HG03139 (cell line): Measurements from ENCODE around the gene IER5.
A peak's percentile ranks its signal among the peaks of the same experiment; 100 is the strongest.
"Not testable (repeated sequence)": the region's sequence is repeated elsewhere in the genome, so short reads cannot be mapped to it uniquely, and the experiment has no call there.

Experiments
- ATAC-seq: cut with Tn5 transposase; IDR thresholded peaks from one replicate; pipeline ENCODE4 v1.9.1; 2021; ENCODE audit not compliant: unreplicated experiment

IER5 gene

GRCh38 chr1:181088079-181089016, at the start of gene IER5:
TSS of gene IER5 (plus strand) at chr1:181088700. CDS start at chr1:181088903, 203 bp downstream.
- ATAC-seq = peak; percentile 66

GRCh38 chr1:181040284-181040865, 48.1 kb upstream of the IER5 start:
- no peak for ATAC-seq

GRCh38 chr1:181043025-181043888, 45.2 kb upstream of the IER5 start:
- no peak for ATAC-seq

DNA sequence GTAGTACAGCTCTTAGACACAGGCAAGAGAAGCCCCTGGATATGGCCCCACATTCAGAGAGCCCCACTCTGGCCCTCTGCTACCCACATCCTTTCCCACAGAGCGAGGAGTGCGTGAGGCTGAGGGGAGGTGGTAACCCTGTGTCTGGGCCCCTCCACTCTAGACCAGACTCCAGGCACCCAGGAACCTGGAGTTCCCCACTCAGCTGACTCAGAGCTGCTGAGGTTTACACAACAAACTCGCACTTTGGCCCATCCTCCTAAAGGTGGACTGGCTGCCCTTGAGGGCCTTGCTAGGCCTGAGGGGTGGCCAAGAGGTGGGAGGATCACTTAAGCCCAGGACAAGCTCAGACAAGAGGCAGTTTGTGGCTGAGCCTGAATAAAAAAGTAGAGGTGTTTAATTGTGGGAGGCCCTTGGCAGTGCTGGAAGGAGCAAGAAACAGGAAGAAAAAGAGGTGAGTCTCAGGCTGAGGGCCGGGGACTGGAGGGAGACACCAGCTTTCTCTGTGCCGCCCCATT, 44.0 kb upstream of the IER5 start:
- ATAC-seq = peak; percentile 72

DNA sequence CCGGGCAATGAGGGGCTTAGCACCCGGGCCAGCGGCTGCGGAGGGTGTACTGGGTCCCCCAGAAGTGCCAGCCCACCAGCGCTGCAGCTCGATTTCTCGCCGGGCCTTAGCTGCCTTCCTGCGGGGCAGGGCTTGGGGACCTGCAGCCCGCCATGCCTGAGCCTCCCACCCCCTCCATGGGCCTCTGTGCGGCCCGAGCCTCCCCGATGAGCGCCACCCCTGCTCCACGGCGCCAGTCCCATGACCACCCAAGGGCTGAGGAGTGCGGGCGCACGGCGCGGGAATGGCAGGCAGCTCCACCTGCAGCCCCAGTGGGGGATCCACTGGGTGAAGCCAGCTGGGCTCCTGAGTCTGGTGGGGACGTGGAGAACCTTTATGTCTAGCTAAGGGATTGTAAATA, 42.6 kb upstream of the IER5 start:
- not testable (repeated sequence) for ATAC-seq

- ATAC-seq = no peak
Measured at GRCh38 chr1:181049378-181049777, 39.1 kb upstream of the IER5 start.

GRCh38 chr1:181050922-181051321, 37.6 kb upstream of the IER5 start:
- no peak for ATAC-seq

DNA sequence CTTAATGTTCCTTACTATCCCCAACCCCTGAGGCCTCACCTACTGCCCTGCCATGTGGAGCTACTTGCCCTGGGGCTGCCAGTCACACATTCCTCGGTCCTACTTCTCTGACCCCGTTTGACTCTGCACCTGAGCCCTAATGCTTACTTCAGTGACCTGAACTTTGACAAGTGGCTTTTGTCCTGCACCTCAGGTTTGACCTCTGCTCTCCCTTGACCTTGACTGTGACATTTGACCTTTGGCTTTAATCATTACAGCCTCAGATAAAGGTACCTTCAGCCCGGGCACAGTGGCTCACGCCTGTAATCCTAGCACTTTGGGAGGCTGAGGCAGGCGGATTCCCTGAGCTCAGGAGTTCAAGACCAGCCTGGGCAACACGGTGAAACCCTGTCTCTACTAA, 31.9 kb upstream of the IER5 start:
- no peak for ATAC-seq

DNA sequence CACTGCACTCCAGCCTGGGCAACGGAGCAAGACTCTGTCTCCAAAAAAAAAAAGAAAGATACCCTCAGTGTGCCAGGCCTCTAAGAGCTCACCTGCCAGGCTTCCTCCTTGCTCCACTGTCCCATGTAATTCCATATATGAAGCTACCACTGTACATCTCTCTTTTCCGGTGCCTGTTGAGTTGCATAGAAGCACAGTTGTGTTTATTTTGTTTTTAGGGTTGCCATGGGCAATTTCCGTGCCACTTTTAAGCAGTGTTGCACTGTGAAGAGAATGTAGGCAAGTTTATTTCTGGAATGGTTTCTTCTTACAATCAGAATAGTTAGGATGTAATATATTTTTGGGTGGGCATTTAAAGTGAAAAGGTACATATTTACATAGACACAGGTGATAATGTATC, 31.4 kb upstream of the IER5 start:
- no peak for ATAC-seq

DNA sequence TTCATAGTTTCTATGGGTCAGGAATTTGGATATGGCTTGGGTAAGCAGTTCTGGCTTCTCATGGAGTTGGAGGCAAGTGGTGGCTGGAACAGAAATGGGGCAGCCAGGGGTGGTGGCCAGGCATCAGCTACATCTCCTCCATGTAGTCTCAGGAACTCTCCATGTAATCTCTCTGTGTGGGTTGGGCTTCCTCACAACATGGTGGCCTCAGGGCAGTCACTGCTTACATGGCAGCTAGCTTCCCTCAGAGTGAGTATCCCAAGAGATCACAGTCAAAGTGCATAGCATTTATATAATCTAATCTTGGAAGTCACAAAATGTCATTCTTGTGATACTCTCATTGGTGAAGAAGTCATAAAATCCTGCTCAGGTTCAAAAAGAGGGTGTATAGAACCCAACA, 29.1 kb upstream of the IER5 start:
- no peak for ATAC-seq

GRCh38 chr1:181060066-181060465, 28.4 kb upstream of the IER5 start:
- no peak for ATAC-seq

DNA sequence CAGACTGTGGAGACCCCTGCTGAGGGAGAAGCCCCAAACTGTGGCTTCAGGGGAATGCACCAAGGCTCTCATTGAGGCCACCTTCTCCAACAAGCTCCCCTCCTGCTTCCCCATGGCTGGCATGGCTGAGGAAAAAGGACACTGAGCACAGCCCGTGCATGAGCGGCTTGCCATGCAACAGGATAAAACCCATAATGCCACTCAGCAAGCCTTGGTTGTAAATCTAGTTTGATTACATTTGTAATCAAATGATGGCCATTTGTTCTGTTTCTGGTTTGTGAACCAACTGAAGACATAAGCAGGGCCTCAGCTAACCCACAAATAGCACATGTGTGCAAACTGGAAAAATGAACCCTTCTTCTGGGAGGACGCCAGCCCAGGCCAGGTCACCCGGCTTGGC, 27.6 kb upstream of the IER5 start:
- ATAC-seq = not testable (repeated sequence)

GRCh38 chr1:181061487-181061886, 27.0 kb upstream of the IER5 start:
- no peak for ATAC-seq

DNA sequence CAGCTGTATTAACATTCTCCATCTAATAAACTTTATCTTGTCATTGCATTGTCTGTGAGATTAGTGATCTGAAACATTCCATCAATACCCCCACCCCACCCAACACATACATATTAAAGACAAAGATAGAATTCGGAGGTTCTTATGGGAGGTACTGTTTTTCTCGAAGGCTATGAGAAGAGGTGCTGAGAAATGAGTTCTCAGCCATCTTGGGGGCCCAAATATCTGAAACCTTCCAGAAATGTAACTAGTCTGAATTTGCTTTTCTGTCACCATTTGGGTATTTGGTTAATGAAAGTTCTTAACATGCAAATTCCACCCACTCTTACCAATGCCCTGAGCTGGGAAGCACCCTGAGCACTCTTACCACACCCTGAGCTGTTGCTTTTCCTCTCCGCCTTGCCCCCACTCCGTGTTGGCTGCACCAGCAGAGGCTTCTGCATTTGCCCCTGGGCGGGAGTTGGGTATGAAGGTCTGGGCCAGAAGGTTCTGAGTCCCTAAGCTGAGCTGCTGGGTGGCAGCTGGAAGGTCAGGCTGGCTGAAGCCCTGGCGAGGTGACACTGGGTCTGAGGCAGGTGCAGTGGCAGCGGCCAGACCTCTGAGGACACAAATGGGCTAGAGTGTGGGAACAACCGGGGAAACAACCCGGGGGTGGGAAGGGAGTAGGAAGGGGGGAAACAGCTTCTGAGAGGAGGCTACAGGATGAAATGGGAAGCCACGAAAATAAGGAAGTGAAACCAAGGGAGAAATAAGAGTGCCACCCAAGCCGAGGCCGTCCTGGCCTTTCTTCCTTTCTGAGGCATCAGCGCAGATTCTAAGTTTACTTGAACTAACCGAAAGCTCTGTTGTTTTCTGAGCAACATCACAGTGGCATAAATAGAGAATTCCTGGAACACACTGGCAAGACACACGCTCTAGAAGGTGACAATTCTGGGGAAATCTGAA, 26.3 kb upstream of the IER5 start:
- peak; percentile 69 for ATAC-seq

DNA sequence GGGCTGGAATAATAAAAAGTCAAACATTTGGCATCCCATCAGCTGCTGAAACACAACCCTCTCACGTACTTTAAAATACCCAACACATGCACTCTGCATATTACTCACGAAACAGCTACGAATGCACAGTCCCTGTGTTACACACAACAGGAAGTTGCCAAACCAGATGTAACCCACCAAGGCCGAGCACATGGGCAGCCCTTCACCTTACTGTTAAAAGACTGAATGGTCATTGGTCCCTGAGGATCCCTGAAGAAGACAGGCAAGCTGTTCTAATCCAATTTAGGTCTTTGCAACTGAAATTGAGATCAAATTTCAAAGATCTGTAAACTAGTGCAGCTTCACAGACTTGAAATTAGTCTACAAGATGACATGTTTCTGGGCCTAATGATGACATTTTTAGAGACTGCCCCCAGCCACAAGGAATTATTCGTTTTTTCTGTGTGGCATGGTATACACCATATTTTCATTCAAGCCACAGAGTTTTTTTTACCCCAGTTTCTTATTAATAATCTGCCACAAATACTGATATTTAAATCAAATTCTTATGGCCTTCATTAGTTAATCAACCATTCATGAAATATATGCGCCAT, 25.6 kb upstream of the IER5 start:
- peak; percentile 59 for ATAC-seq

DNA sequence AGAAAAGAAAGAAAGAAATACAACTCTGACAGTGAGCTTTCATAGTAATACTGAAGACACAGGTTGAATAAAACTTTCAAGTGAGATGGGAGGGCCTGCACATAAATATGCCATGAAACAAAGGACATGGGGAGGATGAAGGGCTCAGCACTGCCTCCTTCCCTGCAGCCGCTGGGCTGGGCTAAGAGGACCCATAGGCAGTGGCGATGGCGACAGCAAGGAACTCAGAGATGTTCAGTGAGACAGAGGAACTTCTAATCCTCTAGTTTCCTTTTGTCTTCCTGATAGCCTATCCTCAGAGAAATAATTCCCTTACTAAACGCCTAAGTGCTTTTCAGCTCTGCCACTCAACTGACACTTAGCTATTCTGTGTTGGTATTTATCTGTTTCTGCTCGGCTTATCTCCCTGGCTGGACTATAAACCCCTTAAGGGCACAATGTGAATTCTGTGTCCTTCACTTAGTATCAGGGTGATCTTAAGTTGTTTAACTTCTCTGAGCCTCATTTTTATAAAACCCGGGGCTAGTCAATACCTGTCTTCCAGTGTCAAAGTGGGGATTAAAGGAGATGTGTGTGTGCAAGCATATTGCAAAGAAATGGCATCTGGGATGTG, 24.4 kb upstream of the IER5 start:
- ATAC-seq = no peak

DNA sequence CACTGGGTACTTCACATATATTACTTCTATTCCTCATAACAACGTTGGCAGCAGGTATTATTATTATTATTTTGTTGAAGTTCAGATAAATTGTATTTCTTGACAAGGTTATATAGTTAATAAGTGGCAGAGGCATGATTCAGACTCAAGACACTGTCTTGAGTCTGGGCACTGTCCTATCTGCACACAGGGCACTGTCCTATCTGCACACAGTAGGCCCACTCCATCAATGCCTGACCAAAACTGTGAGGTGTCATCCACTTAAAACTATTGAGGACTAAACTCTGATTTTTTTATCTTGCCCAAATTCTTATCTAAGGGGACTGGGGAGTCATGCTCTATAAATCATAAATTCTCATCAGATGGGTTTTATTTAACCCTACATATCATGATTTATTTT, 23.8 kb upstream of the IER5 start:
- ATAC-seq = no peak

GRCh38 chr1:181073638-181074037, 14.9 kb upstream of the IER5 start:
- ATAC-seq = no peak

DNA sequence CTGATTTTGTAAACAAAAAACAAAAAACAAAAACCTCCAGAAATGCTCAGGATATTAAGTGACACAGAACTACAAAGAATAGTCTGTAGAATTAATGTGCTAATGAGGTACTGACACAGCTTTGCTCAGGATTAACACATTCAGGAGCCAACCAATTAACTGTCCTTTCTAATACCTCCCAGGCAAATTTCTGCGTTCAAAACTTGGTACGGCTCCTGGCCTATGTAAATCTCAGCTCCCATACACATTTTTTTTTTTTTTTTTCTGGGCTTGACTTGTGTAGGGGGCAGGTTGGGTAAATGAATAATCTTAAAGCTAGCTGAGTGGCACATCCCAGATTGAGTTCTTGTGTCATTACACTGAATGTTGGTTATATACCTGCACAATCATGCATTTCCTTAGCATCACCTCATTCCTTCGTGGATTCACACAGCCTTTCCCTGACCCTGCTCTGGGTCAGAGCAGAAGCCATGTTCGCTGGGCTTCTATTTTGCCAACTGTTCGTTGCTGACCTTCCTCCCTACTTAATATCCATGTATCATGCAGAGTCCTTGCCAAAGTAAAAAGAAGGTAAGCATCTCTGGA, 12.6 kb upstream of the IER5 start:
- no peak for ATAC-seq
